HepG2 (cell line): ENCODE results near the gene PLAC9. TPM values are rescaled to one million over a fixed set of nuclear protein-coding genes. Genes with fewer than 3 reads are reported as not detected.

ENCODE experiments used
- ATAC-seq: fragments of 200-7000 bp; cut with Tn5 transposase; 3 replicates; pipeline ENCODE4 v1.9.1; 2020; ENCODE audit warnings: mild to moderate bottlenecking, moderate library complexity
- BruUV-seq: library from RNA; stranded (reverse); fragments of 400-500 nt; replicated peaks from 2 replicates; lab custom pipeline; 2021; lab: Mats Ljungman, UMichigan
- CTCF ChIA-PET: fragments of 300-600 bp; formaldehyde crosslinking; extraction: SDS; loops from one replicate; lab custom pipeline; 2021; ENCODE audit warnings: low total read pairs, inconsistent platforms, low intra/inter-chr PET ratio; lab: Yijun Ruan, JAX
- POLR2A ChIA-PET: fragments of 350-600 bp; sonication (Branson Sonifier 250); formaldehyde crosslinking; loops from one replicate; lab custom pipeline; 2020; ENCODE audit warnings: antibody characterized with exemption, inconsistent platforms; lab: Yijun Ruan, JAX
- DNase-seq: peaks from one replicate; pipeline ENCODE4 v3.0.0-alpha.2; 2015; ENCODE audit warnings: low spot score
- FAIRE-seq: peaks from 3 replicates; lab custom pipeline; 2011; peaks lifted over from hg19 to GRCh38; lab: Jason Lieb, UNC
- H2AFZ ChIP-seq: one replicate; pipeline ENCODE4 v1.6.1; 2011; ENCODE audit warnings: low read length, inconsistent platforms
- H3K27ac ChIP-seq: fragments of 300-600 bp; 3 replicates; pipeline ENCODE4 v1.8.0; 2011; ENCODE audit warnings: mixed run types, mild to moderate bottlenecking, mixed read lengths, low read length, inconsistent platforms; ENCODE audit not compliant: insufficient read depth; ENCODE audit errors: extremely low read length
- H3K27me3 ChIP-seq, 2 experiments: fragments of 200-600 bp in 1 of 2; 2 replicates in 1 of 2; 3 replicates in 1 of 2; pipeline versions ENCODE4 v1.6.0 to v1.8.0; 2011; ENCODE audit warnings: low read length in 2 of 2, mild to moderate bottlenecking in 2 of 2, moderate library complexity in 2 of 2, inconsistent platforms in 1 of 2; ENCODE audit not compliant: insufficient read depth in 2 of 2, control insufficient read depth in 1 of 2
- H3K36me3 ChIP-seq, 2 experiments: fragments of 200-600 bp in 1 of 2; replicated peaks in 1 of 2; 2 replicates in 1 of 2; 3 replicates in 1 of 2; pipeline versions ENCODE4 v1.5.1 to v1.8.0; 2011; ENCODE audit warnings: low read length in 2 of 2, inconsistent platforms in 1 of 2; ENCODE audit not compliant: insufficient read depth in 2 of 2, control insufficient read depth in 1 of 2
- H3K4me1 ChIP-seq: 2 replicates; pipeline ENCODE4 v1.5.1; 2012; ENCODE audit warnings: low read length, inconsistent platforms; ENCODE audit not compliant: insufficient read depth
- H3K4me2 ChIP-seq: 2 replicates; pipeline ENCODE4 v1.6.0; 2011; ENCODE audit warnings: low read depth, low read length, inconsistent platforms
- H3K4me3 ChIP-seq, 3 experiments: fragments of 200-600 bp in 1 of 3; sonication (generic), shearing (Covaris generic) in 1 of 3; replicated peaks in 1 of 3; 2 replicates each; pipeline ENCODE4 v1.5.1; 2011 to 2016; ENCODE audit warnings: low read length in 3 of 3, inconsistent platforms in 2 of 3, low read depth in 2 of 3, mild to moderate bottlenecking in 2 of 3, control low read depth in 1 of 3, mixed read lengths in 1 of 3; ENCODE audit not compliant: insufficient read depth in 1 of 3
- H3K79me2 ChIP-seq: one replicate; pipeline ENCODE4 v1.6.1; 2011; ENCODE audit warnings: low read length, inconsistent platforms; ENCODE audit not compliant: insufficient read depth
- H3K9ac ChIP-seq: 2 replicates; pipeline ENCODE4 v1.6.0; 2011; ENCODE audit warnings: mild to moderate bottlenecking, low read depth, low read length, inconsistent platforms; ENCODE audit not compliant: insufficient read depth
- H3K9me3 ChIP-seq: 2 replicates; pipeline ENCODE4 v1.5.1; 2012; ENCODE audit warnings: mild to moderate bottlenecking, low read length
- H4K20me1 ChIP-seq: 2 replicates; pipeline ENCODE4 v1.6.0; 2011; ENCODE audit warnings: inconsistent platforms, mild to moderate bottlenecking, low read length, moderate library complexity; ENCODE audit not compliant: insufficient read depth
- FLYWCH1 ChIP-seq: sonication (generic); formaldehyde crosslinking; IDR thresholded peaks from 2 replicates; pipeline ENCODE4 v1.8.1; 2023; ENCODE audit warnings: mild to moderate bottlenecking, missing genetic modification reagents
- RARG ChIP-seq: sonication (generic); formaldehyde crosslinking; IDR thresholded peaks from 2 replicates; pipeline ENCODE4 v1.4.0; 2020; ENCODE audit warnings: low read depth, mild to moderate bottlenecking, missing genetic modification reagents
- ZNF282 ChIP-seq: fragments of 450-650 bp; IDR thresholded peaks from 2 replicates; pipeline ENCODE4 v1.6.1; 2018; ENCODE audit not compliant: partially characterized antibody
- ZNF558 ChIP-seq: sonication (generic); formaldehyde crosslinking; IDR thresholded peaks from 2 replicates; pipeline ENCODE4 v1.9.0; 2022; ENCODE audit warnings: mild to moderate bottlenecking, missing genetic modification reagents, borderline replicate concordance
- ZNF607 ChIP-seq: sonication (generic); formaldehyde crosslinking; IDR thresholded peaks from 2 replicates; pipeline ENCODE4 v1.5.1; 2020; ENCODE audit warnings: missing genetic modification reagents, mild to moderate bottlenecking, borderline replicate concordance
- WGBS: methylation state at CpG from one replicate; pipeline ENCODE4 v1.1.6; 2017; ENCODE audit warnings: low lambda C conversion rate; 5-methylcytosine and 5-hydroxymethylcytosine counted together
- in situ Hi-C: cut with HindIII; loops from 2 replicates; pipeline ENCODE4 v1.10.0; 2017; ENCODE audit warnings: low pct_unique_long_range_greater_than_20kb; ENCODE audit not compliant: extremely low pct_ligation_motif_present
- intact Hi-C: fragments of 100-400 bp; cut with micrococcal nuclease; formaldehyde crosslinking; loops from one replicate; pipeline ENCODE4 v1.10.0; 2022; ENCODE audit not compliant: unreplicated experiment
- polyA plus RNA-seq, 8 experiments: library from polyadenylated mRNA; depleted of rRNA in 3 of 8; stranded (reverse) in 7 of 8; unstranded in 1 of 8; fragments of >200 nt; fragmentation: Illumina TruSeq in 4 of 8; extraction: Trizol in 4 of 8; gene quantifications; 2 replicates each; pipeline versions ENCODE4 v1.2.1 to v1.2.3, GENCODE V29; 2011 to 2016; ENCODE audit warnings: low read depth in 4 of 8, missing spikeins in 1 of 8, mixed read lengths in 1 of 8; ENCODE audit not compliant: insufficient read depth in 1 of 8
- total RNA-seq, 5 experiments: library from RNA; depleted of rRNA; stranded (reverse); fragments of >200 nt; fragmentation: Illumina TruSeq; extraction: Trizol; gene quantifications; 2 replicates each; pipeline ENCODE4 v1.2.3, GENCODE V29; 2016; ENCODE audit warnings: low read depth in 1 of 5
- TF ChIP-seq, protein P1 (sequence below): sonication (generic); formaldehyde crosslinking; IDR thresholded peaks from 2 replicates; pipeline ENCODE4 v1.5.0; 2020; ENCODE audit warnings: mild to moderate bottlenecking, missing genetic modification reagents
- TF ChIP-seq, protein P2 (sequence below): sonication (generic); formaldehyde crosslinking; IDR thresholded peaks from 2 replicates; pipeline ENCODE4 v1.8.1; 2023; ENCODE audit warnings: missing genetic modification reagents, mild to moderate bottlenecking, borderline replicate concordance
- TF ChIP-seq, protein P3 (sequence below): sonication (generic); formaldehyde crosslinking; IDR thresholded peaks from 2 replicates; pipeline ENCODE4 v1.9.0; 2021; ENCODE audit warnings: missing genetic modification reagents, borderline replicate concordance
- TF ChIP-seq, protein P4 (sequence below): sonication (generic); formaldehyde crosslinking; IDR thresholded peaks from 2 replicates; pipeline ENCODE4 v1.5.0; 2020; ENCODE audit warnings: missing genetic modification reagents
- TF ChIP-seq, protein P5 (sequence below): sonication (generic); formaldehyde crosslinking; conservative IDR thresholded peaks from 2 replicates; pipeline ENCODE4 v1.5.0; 2020; ENCODE audit warnings: missing genetic modification reagents

PLAC9 gene
- total and polyA plus RNA-seq, 2 of the 13 experiments (the other 11 are each of a cell fraction or from before 2014, with no cell fraction given) = not detected

DNA sequence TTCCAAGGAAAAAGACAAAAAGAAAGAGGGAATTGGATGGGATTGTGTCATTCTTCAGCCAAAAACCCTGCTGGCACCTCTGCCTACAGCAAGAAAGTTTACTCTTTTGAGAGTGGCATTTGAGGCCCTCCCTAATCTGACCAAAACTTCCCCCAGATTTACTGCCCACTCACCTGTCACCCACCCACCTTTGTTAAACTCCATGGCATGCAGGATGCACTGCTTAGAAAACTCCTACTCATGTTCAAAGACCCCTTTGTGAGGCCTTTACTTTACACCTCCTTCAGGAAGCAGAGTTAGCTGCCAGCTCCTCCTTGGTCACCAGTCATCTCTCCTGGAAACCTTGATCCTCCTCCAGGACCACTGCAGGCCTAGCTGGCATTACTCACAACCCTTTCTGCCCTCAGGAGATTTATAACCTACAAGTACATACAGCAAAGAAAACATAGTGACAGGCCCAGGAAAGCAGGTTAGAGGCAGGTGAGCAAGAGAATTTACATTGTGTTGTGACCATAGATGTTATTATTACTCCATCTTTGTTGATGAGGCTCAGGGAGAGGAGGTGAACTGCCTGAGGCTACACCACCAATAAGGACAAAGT is 10.3 kb upstream of the PLAC9 start (continued):
- TF ChIP-seq, protein P1, sequence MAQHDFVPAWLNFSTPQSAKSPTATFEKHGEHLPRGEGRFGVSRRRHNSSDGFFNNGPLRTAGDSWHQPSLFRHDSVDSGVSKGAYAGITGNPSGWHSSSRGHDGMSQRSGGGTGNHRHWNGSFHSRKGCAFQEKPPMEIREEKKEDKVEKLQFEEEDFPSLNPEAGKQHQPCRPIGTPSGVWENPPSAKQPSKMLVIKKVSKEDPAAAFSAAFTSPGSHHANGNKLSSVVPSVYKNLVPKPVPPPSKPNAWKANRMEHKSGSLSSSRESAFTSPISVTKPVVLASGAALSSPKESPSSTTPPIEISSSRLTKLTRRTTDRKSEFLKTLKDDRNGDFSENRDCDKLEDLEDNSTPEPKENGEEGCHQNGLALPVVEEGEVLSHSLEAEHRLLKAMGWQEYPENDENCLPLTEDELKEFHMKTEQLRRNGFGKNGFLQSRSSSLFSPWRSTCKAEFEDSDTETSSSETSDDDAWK (CRISPR knock-in tag) = no peak
- TF ChIP-seq, protein P2, sequence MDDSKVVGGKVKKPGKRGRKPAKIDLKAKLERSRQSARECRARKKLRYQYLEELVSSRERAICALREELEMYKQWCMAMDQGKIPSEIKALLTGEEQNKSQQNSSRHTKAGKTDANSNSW (CRISPR knock-in tag) = no peak
- no peak for TF ChIP-seq ZNF282
- TF ChIP-seq RARG (CRISPR knock-in tag) = no peak
- TF ChIP-seq, all 625 proteins: peak for 0

DNA sequence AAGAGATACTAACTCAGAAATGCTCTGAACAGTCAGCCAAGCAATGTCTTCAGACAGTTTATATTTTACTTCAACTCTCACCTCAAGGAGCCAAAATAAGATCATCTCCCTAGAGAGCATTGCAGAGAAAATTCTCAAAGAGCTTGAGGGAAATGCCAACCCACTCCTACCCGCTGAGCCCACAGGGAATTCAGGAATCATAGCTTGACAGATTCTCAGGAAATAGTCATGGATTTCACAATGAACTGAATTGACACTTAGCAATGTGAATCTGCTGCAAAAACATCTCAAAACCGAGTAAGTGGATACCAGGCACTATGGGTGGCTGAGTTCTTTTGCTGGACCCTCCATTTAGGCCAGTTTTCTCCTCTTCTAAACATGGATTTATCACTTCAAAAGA is 9.8 kb upstream of the PLAC9 start:
- ATAC-seq = no peak
- CTCF ChIA-PET = no interaction called here
- WGBS = 0% methylated on average over 2 of the region's 2 CpGs
- Histone ChIP-seq H4K20me1 (no peaks in the 10 kb centered on the region), H3K4me1 (no peaks in the 10 kb centered on the region)
- TF ChIP-seq ZNF607 (CRISPR knock-in tag) (no peak), FLYWCH1 (CRISPR knock-in tag) (no peak), ZNF558 (CRISPR knock-in tag) (no peak)
- TF ChIP-seq, protein P3, sequence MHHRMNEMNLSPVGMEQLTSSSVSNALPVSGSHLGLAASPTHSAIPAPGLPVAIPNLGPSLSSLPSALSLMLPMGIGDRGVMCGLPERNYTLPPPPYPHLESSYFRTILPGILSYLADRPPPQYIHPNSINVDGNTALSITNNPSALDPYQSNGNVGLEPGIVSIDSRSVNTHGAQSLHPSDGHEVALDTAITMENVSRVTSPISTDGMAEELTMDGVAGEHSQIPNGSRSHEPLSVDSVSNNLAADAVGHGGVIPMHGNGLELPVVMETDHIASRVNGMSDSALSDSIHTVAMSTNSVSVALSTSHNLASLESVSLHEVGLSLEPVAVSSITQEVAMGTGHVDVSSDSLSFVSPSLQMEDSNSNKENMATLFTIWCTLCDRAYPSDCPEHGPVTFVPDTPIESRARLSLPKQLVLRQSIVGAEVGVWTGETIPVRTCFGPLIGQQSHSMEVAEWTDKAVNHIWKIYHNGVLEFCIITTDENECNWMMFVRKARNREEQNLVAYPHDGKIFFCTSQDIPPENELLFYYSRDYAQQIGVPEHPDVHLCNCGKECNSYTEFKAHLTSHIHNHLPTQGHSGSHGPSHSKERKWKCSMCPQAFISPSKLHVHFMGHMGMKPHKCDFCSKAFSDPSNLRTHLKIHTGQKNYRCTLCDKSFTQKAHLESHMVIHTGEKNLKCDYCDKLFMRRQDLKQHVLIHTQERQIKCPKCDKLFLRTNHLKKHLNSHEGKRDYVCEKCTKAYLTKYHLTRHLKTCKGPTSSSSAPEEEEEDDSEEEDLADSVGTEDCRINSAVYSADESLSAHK (CRISPR knock-in tag) = no peak
- TF ChIP-seq, protein P4, sequence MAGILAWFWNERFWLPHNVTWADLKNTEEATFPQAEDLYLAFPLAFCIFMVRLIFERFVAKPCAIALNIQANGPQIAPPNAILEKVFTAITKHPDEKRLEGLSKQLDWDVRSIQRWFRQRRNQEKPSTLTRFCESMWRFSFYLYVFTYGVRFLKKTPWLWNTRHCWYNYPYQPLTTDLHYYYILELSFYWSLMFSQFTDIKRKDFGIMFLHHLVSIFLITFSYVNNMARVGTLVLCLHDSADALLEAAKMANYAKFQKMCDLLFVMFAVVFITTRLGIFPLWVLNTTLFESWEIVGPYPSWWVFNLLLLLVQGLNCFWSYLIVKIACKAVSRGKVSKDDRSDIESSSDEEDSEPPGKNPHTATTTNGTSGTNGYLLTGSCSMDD = no peak
- TF ChIP-seq, protein P5, sequence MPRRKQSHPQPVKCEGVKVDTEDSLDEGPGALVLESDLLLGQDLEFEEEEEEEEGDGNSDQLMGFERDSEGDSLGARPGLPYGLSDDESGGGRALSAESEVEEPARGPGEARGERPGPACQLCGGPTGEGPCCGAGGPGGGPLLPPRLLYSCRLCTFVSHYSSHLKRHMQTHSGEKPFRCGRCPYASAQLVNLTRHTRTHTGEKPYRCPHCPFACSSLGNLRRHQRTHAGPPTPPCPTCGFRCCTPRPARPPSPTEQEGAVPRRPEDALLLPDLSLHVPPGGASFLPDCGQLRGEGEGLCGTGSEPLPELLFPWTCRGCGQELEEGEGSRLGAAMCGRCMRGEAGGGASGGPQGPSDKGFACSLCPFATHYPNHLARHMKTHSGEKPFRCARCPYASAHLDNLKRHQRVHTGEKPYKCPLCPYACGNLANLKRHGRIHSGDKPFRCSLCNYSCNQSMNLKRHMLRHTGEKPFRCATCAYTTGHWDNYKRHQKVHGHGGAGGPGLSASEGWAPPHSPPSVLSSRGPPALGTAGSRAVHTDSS (CRISPR knock-in tag) = no peak
- TF ChIP-seq, all 625 proteins: peak for 0
- H3K9ac ChIP-seq = no peak overlapping the region
- no TSS peak for BruUV-seq
- DNase-seq (no peak), FAIRE-seq (no peak)
- no peaks in the 10 kb centered on the region for H3K27me3 ChIP-seq
- no peak overlapping the region for H3K4me2 ChIP-seq
- POLR2A ChIA-PET = no interaction called here
- in situ Hi-C loops (no loop called here), intact Hi-C loops (no loop called here)
- H3K9me3 ChIP-seq = no peaks in the 10 kb centered on the region
- no peak overlapping the region for H3K27ac ChIP-seq
- no peaks in the 10 kb centered on the region for H3K36me3 ChIP-seq
- no peak overlapping the region for H2AFZ ChIP-seq
- H3K79me2 ChIP-seq = no peaks in the 10 kb centered on the region
- H3K4me3 ChIP-seq = no peak overlapping the region
